Measurements from ENCODE around the gene DTWD2.
"Not testable (repeated sequence)": the region's sequence is repeated elsewhere in the genome, so short reads cannot be mapped to it uniquely, and the experiment has no call there.

DTWD2 gene, protein sequence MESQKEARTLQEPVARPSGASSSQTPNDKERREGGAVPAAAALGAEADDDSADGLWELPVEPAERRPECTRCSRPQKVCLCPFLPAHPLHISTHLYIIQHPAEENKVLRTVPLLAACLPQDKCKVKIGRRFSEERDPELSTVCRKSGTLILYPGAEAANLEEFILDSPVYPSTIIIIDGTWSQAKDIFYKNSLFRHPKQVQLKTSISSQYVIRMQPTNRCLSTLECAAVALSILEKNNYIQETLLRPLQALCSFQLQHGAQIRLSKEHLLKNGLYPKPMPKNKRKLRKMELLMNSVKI

DNA sequence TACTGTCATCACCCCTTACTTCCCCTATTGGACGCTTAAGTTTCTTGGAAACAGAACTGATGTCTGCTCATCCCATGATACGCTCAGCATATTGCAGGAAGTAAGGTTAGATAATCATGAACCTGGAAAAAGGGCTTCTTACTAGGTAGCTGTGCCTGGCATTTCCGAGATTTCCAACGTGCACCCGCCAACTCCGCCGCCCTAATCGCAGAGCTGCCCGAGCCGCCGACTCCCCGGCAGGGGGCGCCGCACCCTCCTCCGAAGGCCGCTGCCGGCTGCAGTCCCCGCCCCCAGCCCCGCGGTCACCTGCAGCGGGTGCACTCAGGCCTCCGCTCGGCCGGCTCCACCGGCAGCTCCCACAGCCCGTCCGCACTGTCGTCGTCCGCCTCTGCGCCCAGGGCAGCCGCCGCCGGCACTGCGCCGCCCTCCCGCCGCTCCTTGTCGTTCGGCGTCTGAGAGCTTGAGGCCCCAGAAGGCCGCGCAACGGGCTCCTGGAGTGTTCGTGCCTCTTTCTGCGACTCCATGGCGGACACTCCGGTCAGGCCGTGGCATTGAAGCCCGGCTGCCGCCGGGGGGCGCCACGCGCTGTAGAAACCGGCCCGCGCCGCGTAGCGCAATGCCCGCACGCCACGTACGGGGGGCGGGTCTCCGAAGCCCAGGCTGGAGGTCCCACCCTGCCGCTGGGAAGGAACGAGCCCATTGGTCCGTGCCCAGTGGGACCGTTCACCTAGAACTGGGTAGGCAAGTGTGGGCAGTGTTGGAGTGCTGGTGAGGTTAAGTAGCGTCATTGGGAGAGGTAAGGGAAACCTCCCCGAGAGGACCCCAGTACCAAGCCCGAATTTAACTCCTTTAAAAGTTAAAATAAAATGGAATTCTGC lies at the start of gene DTWD2:
TSS of gene DTWD2 (minus strand) at position 560 of the 878 bp plus-strand sequence. CDS start at position 524, 36 bp downstream.
- DNase-seq (ENCODE audit: low spot score) = peak; percentile 74

DNA sequence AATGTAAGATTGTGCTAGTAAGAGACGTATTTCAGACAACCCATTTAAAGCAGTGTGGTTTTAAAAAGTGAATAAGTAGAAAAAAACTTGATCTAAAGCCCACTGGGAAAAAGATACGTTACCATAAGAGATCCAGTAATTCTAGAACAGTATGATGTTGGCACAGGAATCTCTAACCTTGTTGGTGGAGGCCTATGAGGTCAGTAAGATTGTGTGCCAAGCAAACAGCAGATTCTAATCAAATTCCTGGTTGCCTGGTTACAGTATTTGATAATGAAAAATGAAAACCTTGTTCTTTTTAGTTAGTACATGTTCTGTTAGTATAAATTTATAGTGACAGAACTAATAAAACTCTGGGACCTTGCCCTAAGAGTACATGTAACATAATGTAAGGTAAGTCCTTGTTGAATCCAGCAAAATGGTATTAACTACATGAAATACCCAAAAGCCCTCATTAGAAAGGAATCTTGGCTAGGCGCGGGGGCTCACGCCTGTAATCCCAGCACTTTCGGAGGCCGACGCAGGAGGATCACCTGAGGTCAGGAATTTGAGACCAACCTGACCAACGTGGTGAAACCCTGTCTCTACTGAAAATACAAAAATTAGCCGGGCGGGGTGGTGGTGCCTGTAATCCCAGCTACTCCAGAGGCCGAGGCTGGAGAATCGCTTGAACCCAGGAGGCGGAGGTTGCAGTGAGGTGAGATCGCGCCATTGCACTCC lies 49.3 kb upstream of the DTWD2 start:
- DNase-seq (ENCODE audit: low spot score) = no peak

DNA sequence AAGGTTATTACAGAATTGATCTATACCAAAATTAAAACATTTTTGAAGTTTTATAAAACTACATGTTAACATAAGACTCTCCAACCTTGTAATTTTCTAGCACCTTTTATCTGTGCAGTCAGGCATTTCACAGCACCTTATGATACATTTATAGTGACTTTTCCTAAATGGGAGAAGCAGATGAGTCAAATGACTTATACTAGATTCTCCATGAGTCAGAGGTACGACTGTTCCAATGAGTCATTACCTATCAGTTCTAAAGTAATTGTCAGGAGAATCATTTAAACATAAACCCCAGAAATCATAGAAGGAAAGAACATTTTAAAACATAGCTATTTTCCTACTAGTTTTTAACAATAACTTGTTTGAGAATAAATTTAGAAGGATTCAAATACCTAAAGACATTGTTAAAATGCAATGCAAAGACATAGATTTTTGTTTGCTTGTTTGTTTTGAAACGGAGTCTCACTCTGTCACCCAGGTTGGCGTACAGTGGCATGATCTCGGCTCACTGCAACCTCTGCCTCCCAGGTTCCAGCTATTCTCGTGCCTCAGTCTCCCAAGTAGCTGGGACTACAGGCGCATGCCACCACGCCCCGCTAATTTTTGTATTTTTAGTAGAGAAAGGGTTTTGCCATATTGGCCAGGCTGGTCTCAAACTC lies 47.9 kb upstream of the DTWD2 start:
- DNase-seq (ENCODE audit: low spot score) = peak; percentile 18

DNA sequence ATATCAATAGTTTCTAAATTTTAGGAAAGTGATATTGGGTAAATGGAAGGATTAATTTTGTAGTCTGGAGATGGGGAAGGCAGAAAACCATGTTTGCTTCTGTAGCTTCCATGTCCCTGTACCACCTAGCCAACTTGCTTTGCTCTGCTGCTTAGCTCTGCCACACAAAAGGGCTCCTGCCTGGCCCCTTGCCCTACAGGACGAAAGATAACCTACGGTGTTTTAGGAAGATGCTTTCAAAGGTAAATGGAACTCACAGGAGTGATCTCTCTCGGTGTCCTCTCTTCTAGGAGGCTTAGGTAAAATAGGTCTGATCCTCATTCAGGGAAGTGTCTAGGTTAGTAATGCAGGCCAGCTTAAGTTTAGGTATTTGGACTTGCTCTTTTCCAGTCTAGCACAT lies 44.8 kb upstream of the DTWD2 start:
- no peak for DNase-seq (ENCODE audit: low spot score)

DNA sequence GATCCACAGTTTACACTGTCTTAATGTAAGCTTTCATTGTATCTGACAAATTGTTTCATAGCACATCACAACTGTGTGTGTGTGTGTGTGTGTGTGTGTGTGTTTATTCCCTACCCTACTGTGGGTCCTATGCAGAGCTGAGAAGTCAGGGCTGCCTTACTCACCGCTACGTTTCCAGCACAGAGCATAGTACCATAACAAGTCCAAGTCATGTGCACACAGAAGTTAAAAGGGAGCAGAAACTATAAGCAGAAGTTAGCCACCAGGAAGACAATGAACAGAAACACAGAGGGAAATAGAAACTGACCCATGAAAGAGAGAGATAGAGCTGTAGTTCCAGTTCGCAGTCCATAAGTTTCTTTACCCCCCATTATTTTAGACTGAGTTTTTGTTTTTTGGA lies 44.3 kb upstream of the DTWD2 start:
- no peak for DNase-seq (ENCODE audit: low spot score)

DNA sequence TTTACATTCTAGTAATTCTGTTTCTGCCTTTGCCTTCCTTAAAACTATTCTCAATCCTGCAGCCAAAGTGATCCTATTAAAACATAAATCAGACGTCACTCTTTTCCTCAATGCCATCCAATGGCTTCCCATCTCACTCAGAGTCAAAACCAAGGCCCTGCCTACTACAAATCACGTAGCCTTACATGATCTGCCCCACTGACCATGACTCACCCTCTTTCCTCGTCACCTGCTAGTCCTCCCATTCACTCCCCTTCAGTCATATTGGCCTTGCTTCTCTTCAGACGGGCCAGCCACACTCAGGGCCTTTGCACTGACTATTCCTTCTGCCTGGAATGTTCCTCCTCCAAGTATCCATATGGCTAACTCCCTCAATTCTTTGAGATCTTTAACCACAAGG lies 43.6 kb upstream of the DTWD2 start:
- DNase-seq (ENCODE audit: low spot score) = no peak

DNA sequence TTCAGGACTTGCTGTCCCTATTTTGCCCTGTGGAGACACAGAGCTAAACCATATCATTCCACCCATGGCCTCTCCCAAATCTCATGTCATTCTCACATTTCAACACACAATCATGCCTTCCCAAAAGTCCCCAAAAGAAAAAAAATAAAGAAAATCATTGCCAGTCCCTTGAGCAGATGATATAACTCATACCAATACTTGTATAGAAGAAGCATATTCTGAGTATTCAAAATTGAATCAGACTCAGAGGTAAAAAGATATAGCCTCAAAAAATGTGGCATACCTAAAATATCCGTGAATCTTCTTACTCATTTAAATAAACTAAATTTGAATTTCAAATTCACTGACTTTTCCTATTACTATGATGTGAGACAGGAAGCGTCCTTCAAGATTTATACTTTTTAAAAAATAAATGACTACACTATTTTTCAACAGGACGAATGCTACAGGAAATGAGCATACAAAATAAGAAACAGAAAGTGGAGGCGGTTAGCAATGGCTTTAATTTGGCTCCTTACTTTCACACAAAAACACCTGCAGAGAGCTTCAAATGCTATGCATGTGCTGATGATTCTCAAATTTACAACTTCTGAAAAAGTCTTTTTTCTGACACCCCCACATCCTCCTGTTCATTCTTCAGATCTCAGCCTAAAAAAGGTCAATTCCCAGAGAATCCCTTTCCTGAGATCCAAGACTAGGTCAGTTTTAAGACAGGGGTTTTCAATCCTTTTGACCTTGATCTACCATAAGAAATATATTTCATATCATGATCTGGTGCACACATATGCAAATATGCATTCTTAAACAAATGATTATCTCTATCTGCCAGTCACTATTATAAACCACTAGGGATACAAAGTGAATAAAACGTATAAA lies 42.9 kb upstream of the DTWD2 start:
- DNase-seq (ENCODE audit: low spot score) = no peak

DNA sequence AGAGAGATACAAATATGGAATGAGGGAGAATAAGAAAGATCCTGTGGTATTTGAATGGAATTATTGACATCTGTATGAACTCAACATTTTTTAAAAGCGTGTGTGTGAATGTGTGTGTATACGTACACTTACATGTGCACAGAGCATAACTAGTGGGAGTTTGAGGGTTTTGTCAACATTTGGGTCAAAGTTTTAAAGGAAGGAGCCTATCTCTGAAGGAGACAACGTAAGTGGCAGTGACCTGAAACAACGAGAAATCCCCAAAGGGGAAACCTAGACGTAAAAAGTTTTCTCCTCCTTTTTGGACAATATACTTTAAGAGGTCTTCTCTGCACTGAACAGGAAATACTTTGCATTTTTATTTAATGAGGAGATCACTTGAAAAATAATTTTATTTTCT lies 40.2 kb upstream of the DTWD2 start:
- no peak for DNase-seq (ENCODE audit: low spot score)

DNA sequence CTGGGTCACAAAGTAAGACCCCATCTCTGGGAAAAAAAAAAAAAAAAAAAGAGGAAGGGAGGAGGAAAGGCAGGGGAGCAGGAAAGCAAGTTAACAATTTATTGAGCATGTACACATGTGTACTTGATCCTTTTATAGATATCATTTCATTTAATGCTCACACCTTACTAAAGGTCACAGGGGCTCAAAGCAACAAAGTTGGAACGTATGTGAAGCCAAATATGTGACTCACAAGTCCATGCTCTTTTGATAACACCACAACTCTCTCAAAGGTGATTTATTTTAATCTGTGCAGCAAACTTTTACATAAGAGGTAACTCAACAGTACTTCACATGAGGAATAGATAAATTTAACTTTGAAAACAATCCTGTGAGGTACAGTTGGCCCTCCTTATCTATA lies 34.4 kb upstream of the DTWD2 start:
- no peak for DNase-seq (ENCODE audit: low spot score)

DNA sequence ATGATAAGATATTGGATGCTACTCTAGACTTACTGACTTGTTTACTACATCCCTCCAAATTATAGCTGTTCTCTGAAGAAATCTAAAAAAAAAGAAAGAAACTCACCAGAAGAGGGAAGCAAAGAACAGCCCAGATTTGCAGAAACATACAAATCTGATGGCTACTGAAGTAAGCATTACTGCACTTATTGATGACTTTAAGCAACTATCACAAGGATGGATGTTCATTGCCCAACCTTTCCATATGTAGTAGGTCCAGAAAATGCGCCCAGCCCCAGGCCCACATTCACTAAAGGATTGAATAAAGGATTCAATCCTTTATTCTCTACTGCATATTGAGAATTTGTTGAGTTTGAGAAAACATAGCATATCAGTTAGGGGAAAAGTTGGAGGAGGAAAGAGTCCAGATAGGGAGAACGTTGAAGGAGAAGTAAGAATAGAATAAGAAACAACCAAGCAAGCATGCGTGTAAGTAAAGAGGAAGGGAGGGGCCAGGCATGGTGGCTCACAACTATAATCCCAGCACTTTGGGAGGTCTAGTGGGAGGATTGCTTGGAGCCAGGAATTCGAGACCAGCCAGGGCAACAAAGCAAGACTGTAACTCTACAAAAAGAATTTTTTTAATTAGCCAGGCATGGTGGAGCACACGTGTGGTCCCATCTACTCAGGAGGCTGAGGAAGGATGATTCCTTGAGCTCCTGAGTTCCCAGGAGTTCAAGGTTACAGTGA lies 33.8 kb upstream of the DTWD2 start:
- peak; percentile 27 for DNase-seq (ENCODE audit: low spot score)

DNA sequence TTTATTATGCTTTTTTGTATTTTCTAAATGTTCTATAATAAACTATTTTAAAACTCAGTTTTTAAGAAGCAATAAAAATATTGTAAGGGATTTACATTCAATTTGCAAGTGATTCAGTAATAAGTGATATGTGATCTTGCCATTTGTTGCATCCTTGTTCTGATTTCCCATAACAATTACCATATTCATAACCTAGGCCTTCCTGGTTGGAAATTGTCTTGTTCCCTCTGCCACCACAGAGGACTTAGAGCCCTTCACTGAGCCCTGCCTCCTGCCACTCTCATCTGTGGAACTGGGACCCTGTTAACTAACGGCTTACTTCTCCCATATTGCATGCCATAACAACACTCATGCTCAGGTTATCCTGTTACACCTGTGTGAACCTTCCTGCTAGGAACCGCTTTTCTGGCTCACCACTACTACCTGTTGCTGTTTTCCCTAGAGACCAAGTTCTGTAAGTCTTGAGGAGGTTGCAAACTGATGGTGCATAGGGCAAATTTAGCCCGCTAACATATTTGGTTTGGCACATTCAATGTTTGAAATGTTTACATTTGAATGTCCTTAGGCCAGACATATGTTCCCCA lies 32.9 kb upstream of the DTWD2 start:
- DNase-seq (ENCODE audit: low spot score) = no peak

DNA sequence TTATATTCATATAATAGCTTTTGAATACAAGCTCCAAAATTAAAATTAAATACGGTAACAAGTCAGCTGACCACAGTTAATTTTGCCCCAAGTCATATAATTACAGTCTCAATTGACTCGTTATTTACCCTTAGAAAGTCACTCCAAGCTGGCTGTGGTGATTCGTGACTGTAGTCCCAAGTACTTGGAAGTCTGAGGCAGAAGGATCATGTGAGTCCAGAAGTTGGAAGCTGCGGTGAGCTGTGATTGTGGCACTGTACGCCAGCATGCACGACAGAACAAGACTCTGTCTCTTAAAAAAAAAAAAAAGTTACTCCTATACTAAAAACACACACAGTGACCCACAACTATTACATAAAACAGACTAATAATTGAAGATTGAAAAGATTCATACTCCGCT lies 31.6 kb upstream of the DTWD2 start:
- DNase-seq (ENCODE audit: low spot score) = peak; percentile 34

DNA sequence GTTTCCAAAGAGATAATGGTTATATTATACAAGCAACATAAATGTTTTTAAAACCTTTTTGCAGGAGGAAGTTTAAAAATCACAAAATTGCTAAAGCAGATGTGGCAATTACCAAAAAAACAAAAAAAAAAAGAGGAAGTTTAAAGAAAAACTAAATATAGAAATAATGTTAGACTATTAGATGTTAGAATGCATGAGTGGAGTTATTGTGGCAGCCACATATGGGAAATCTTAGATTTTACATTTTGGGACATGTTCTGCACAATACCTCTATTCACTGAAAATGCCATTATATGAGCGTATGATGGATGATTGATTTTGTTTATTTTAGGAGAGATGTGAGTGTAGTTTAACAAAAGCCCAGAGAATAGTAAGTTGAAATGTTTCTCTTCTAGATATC lies 31.2 kb upstream of the DTWD2 start:
- DNase-seq (ENCODE audit: low spot score) = peak; percentile 54

DNA sequence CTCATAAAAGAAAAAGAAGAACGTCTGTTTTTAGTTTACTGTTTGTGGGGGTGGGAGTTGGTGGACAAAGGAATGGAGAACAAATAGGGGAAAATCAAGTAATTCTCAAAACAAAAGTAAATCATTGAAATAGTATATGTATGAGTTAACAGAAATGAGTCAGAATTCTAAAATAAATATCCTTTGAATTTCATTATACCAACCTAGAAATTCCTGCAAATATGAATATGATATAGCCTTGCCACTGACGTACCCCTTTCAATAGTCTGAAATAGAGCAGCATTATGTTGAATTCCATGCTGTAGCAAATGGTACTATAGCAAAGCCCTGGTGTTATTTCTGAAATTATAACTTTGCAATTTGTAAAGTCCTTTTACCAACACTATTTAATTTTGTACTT lies 29.6 kb upstream of the DTWD2 start:
- DNase-seq (ENCODE audit: low spot score) = no peak

DNA sequence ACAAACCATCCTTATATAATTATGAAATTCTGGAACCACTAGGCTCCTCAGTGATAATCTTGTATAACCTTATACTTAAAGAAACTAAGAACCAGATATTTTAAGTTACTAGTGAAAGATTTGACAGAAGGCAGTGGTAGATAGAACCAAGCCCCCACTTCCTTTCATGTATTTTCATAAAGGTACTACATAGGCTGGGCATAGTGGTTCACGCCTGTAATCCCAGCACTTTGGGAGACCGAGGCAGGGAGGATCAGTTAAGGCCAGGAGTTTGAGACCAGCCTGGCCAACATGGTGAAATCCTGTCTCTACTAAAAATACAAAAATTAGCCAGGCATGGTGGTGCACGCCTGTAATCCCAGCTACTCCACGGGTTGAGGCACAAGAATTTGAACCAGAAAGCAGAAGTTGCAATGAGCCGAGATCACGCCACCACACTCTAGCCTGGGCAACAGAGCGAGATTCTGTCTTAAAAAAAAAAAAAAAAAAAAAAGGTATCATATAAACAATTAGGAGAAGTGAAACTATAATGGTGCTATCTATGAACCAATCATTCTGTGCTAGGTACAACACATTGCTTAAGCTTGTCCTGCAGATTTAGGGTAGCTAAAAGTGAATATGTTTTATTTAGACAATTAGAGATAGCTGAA lies 27.9 kb upstream of the DTWD2 start:
- no peak for DNase-seq (ENCODE audit: low spot score)

DNA sequence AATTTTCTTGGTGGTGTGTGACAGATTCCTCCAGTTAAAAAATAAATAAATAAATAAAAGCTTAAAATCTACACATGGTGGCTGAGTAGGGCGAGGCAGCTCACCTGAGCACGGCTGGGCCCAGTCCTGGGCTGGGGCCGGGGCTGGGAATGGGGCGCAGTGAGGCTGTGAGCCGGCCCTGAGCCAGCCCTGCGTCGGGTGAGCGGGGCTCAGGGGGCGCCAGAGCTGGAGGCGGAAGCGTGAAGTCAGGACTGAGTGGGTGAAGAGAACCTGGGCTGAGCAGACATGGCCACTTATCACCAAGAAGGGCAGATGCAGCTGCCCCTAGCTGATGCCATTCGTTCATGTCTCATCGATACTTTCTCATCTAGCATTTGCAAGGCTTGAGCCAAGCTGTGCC lies 22.8 kb upstream of the DTWD2 start:
- DNase-seq (ENCODE audit: low spot score) = no peak

DNA sequence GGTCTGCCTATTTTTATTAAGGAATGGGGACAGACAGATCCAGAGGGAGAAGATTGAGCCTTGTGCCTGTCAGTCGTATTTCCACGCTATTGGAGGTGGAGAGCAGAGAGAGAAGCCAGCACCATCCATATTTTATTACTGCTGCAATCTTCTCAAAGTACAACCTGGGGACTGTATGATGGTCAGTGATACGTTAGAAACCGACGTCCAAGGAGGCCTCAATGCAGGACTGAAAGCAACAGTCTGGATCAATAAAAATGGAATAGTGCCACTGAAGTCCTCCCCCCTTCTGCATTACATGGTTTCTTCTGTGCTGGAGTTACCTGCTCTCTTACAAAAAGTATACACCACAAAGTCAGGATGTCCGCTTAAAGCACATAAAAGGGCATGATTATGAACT lies 21.9 kb upstream of the DTWD2 start:
- no peak for DNase-seq (ENCODE audit: low spot score)

DNA sequence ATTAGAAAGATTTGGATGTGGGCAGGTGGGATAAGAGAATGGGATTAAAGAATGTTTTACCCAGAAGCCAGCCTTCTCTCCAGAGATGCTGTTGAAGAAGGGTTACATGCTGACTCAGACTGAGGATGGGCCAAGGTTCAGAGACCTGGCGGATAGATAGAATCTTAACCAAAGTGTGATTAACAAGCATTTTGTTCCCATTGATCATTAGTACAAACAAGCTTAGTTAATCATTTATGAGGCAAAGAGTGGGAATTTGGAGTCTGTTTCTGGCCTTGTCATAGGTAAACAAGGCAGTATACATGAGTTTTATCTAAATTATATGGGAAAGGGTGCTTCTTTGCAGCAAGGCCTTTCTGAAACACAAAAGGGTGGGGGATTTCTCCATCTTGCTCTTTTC lies 20.8 kb upstream of the DTWD2 start:
- no peak for DNase-seq (ENCODE audit: low spot score)

DNA sequence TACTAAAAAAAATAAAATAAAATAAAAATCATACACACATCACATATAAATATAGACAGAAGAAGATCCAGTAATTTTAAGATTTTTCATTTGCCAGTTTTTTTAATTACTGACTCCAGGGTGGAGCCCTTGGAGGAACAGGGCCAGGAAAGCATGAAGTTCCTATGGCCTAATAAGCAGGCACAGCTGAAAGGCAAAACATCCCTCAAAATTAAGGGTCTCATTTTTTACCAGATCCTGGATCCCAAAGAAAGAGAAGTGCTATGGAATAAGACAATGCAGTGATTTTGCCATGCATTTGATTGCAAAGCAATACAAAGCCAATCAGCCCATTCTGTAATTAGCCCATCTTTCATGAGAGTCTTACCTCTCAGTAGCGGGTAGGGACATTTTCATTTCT lies 11.3 kb upstream of the DTWD2 start:
- DNase-seq (ENCODE audit: low spot score) = no peak

DNA sequence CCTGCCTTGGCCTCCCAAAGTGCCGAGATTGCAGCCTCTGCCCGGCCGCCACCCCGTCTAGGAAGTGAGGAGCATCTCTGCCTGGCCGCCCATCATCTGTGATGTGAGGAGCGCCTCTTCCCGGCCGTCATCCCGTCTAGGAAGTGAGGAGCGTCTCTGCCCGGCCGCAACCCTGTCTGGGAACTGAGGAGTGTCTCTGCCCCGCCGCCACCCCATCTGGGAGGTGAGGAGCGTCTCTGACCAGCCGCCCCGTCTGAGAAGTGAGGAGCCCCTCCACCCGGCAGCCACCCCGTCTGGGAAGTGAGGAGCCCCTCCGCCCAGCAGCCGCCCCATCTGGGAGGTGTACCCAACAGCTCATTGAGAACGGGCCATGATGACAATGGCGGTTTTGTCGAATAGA lies 10.5 kb upstream of the DTWD2 start:
- DNase-seq (ENCODE audit: low spot score) = not testable (repeated sequence)

Measured in COLO829 (cell line).